ENCODE measurements around the gene SLC34A2.
"Not testable (repeated sequence)": the region's sequence is repeated elsewhere in the genome, so short reads cannot be mapped to it uniquely, and the experiment has no call there.

Gene SLC34A2

GRCh38 chr4:25658777-25659176 is 3.1 kb downstream of the SLC34A2 start:
- no peak for TF ChIP-seq CTCF (IDR thresholded peaks at IDR 0.05; ENCODE audit: poor library complexity, severe bottlenecking)

DNA sequence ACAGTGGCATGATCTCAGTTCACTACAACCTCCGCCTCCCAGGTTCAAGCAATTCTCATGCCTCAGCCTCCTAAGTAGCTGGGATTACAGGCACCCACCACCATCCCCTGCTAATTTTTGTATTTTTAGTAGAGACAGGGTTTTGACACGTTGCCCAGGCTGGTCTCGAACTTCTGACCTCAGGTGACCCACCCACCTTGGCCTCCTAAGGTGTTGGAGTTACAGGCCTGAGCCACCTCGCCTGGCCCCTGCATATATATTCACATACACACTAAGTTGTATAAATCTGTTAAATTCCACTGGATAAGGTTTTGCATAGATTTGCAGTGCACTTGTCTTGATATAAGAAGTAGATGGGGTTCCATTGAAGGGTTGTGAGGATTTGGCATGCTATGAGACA is 5.8 kb downstream of the SLC34A2 start:
- not testable (repeated sequence) for H3K36me3 ChIP-seq (ENCODE audit: low read depth); H3K4me3 ChIP-seq (ENCODE audit: severe bottlenecking); H3K9me3 ChIP-seq (ENCODE audit: severe bottlenecking); H3K27ac ChIP-seq (ENCODE audit: poor library complexity, severe bottlenecking); DNase-seq (ENCODE audit: low spot score); H3K4me1 ChIP-seq (ENCODE audit: insufficient read depth, poor library complexity, severe bottlenecking); H3K27me3 ChIP-seq (ENCODE audit: insufficient read depth, poor library complexity, severe bottlenecking); ATAC-seq (ENCODE audit: low read depth)

More at GRCh38 chr4:25658777-25659176, 3.1 kb downstream of the SLC34A2 start:
- DNase-seq (ENCODE audit: low spot score) (no peak), ATAC-seq (ENCODE audit: low read depth) (no peak)
- Histone ChIP-seq H3K27ac (ENCODE audit: poor library complexity, severe bottlenecking) (no peak overlapping the region), H3K9me3 (ENCODE audit: severe bottlenecking) (no peaks in the 10 kb centered on the region), H3K36me3 (ENCODE audit: low read depth) (no peaks in the 10 kb centered on the region), H3K4me3 (ENCODE audit: severe bottlenecking) (no peak overlapping the region), H3K4me1 (ENCODE audit: insufficient read depth, poor library complexity, severe bottlenecking) (no peaks in the 10 kb centered on the region), H3K27me3 (ENCODE audit: insufficient read depth, poor library complexity, severe bottlenecking) (peaks cover 14% of the 10 kb centered on the region)

GRCh38 chr4:25662306-25662705 is 6.7 kb downstream of the SLC34A2 start:
- no peaks in the 10 kb centered on the region for H3K27me3 ChIP-seq (ENCODE audit: insufficient read depth, poor library complexity, severe bottlenecking)

DNA sequence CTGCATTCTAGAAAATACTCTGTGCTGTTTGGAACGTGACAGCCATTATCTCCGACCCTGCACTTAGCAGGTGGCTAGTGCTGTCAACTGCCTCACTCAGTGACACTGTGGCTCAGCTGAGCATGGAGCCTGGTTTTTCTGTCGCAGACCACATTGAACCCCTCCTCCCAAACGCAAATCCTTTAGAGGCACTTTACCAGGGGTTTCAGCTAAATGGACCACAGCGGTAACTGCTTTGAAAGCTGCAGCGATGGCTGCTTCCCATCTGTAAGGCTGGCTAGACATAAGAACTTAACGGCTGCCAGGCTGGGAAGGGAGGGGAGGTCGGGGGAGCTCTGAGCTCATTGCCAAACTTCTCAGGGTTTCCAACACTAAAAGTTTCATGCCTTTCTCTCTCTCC is 8.1 kb downstream of the SLC34A2 start:
- Histone ChIP-seq H3K27ac (ENCODE audit: poor library complexity, severe bottlenecking) (no peak overlapping the region), H3K36me3 (ENCODE audit: low read depth) (no peaks in the 10 kb centered on the region), H3K4me1 (ENCODE audit: insufficient read depth, poor library complexity, severe bottlenecking) (no peaks in the 10 kb centered on the region), H3K27me3 (ENCODE audit: insufficient read depth, poor library complexity, severe bottlenecking) (no peaks in the 10 kb centered on the region), H3K4me3 (ENCODE audit: severe bottlenecking) (no peak overlapping the region), H3K9me3 (ENCODE audit: severe bottlenecking) (no peaks in the 10 kb centered on the region)
- ATAC-seq (ENCODE audit: low read depth) (no peak), DNase-seq (ENCODE audit: low spot score) (no peak)
- TF ChIP-seq CTCF (IDR thresholded peaks at IDR 0.05; ENCODE audit: poor library complexity, severe bottlenecking), result no peak

More at GRCh38 chr4:25662306-25662705, 6.7 kb downstream of the SLC34A2 start:
- TF ChIP-seq CTCF (IDR thresholded peaks at IDR 0.05; ENCODE audit: poor library complexity, severe bottlenecking), result no peak
- H3K36me3 ChIP-seq (ENCODE audit: low read depth), result no peaks in the 10 kb centered on the region
- no peak for ATAC-seq (ENCODE audit: low read depth)
- no peak overlapping the region for H3K27ac ChIP-seq (ENCODE audit: poor library complexity, severe bottlenecking)
- H3K4me3 ChIP-seq (ENCODE audit: severe bottlenecking), result no peak overlapping the region
- no peaks in the 10 kb centered on the region for H3K9me3 ChIP-seq (ENCODE audit: severe bottlenecking)
- H3K4me1 ChIP-seq (ENCODE audit: insufficient read depth, poor library complexity, severe bottlenecking), result no peaks in the 10 kb centered on the region
- DNase-seq (ENCODE audit: low spot score), result no peak

- no peaks in the 10 kb centered on the region for H3K4me1 ChIP-seq (ENCODE audit: insufficient read depth, poor library complexity, severe bottlenecking)
- H3K4me3 ChIP-seq (ENCODE audit: severe bottlenecking), result no peak overlapping the region
- no peak for ATAC-seq (ENCODE audit: low read depth)
- DNase-seq (ENCODE audit: low spot score), result no peak
- H3K27me3 ChIP-seq (ENCODE audit: insufficient read depth, poor library complexity, severe bottlenecking), result no peaks in the 10 kb centered on the region
- H3K27ac ChIP-seq (ENCODE audit: poor library complexity, severe bottlenecking), result no peak overlapping the region
- no peaks in the 10 kb centered on the region for H3K36me3 ChIP-seq (ENCODE audit: low read depth)
- TF ChIP-seq CTCF (IDR thresholded peaks at IDR 0.05; ENCODE audit: poor library complexity, severe bottlenecking), result no peak
- no peaks in the 10 kb centered on the region for H3K9me3 ChIP-seq (ENCODE audit: severe bottlenecking)
Observed at GRCh38 chr4:25666031-25666630, 10.5 kb downstream of the SLC34A2 start.

Measured in RWPE2 (cell line).